ENCODE results near the gene PHLPP2.

GRCh38 chr16:71600822-71601221, 123.7 kb downstream of the PHLPP2 start:
- TF ChIP-seq TAF1 (IDR thresholded peaks at IDR 0.05; ENCODE audit: low read depth, low read length) = no peak
- TF ChIP-seq POLR2A (IDR thresholded peaks at IDR 0.05; ENCODE audit: low read depth, low read length) = no peak
- TF ChIP-seq POLR2AphosphoS5 (IDR thresholded peaks at IDR 0.05; ENCODE audit: low read depth, low read length) = no peak
- TF ChIP-seq PAX5 (IDR thresholded peaks at IDR 0.05; ENCODE audit: insufficient read depth, low read length, severe bottlenecking) = no peak

All from GM12891 (cell line).